Hematopoietic multipotent progenitor cell (in vitro differentiated cells): ENCODE data around the gene SPSB3. TPM values are rescaled to one million over a fixed set of nuclear protein-coding genes. Genes with fewer than 3 reads are reported as not detected.
"Not testable (repeated sequence)": the region's sequence is repeated elsewhere in the genome, so short reads cannot be mapped to it uniquely, and the experiment has no call there.

Source experiments
- DNase-seq, 3 donors: peaks; one replicate each; pipeline ENCODE4 v3.0.0-alpha.2; 2011 to 2015; ENCODE audit warnings: low read depth in 2 of 3, low spot score in 2 of 3
- small RNA-seq: library from RNA; depleted of rRNA; stranded (forward); fragments of <200 nt; gene quantifications from one replicate; pipeline ENCODE3, GENCODE V24; 2012
- total RNA-seq: library from RNA; depleted of rRNA; stranded (reverse); fragments of >200 nt; gene quantifications from one replicate; pipeline ENCODE4 v1.2.3, GENCODE V29; 2012

SPSB3 gene
- total RNA-seq, 1 donor, result 102 TPM

DNA sequence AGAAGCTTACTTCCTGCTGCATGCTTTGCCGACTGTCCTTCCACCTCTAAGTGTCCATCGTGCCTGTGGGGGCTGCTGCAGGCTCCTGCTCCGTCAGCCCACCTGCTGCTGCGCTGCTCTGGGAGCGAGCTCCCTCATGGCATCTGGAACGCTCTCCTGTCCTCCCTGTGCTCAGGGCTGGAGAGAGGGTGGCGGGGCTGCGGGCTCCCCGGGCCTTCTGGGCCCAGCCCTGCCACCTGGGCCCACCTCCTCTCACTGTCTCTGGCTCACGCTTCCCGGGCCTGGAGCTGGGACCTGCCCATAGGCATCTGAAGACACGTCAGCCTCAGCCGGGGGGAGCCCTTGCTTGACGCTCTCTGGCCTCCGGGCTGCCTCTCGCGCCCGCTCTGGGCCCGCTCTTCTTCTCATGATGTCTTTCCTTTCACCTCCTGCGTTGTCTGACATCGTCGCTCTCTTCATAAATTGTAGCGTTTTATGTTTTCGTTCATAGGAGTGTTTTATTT, 38.0 kb downstream of the SPSB3 start:
- DNase-seq, result no peak

DNA sequence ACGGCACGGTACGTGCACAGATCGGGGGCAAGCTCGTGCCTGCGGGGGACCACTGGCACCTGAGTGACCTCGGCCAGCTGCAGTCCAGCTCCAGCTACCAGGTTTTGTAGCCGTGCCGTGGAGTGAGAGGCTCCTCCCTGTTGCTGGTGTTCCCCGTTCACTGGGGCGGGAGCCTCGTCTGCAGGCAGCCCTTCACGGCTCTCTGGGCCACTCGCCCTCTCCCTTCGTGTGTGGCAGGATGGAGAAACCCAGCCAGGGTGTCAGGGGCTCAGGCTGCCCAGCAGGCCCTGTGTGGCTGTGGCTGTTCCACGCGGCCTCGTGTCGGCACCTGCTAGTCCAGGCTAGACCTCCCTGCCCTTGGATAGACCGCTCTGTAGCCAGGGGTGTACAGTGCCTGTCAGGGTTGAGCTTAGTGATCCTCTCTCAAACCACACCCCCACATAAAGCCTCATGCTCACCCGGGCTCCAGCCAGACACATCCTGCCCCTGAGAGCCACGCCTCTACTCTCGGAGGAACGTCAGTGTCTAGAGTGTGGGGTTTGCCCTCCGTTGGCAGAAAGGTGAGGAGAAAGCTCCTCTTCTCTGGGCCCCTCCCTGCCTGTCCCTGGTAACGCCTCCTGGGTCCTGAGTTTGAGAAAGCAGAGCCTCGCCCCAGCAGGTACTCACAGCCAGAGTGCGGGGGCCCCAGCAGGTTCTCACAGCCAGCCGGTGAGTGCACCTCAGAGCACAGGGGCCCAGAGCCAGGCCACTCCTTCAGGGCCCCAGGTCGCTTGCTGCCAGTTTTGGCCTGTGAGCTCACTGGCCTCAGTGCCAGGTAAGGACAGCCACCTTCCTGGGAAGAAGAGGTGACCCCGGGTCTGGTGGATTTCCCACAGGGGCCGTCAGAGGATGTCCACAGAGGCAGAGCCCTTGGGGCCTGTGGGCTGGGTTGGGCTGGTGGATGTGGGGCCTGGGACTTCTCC, 38.7 kb downstream of the SPSB3 start:
- DNase-seq, result no peak

DNA sequence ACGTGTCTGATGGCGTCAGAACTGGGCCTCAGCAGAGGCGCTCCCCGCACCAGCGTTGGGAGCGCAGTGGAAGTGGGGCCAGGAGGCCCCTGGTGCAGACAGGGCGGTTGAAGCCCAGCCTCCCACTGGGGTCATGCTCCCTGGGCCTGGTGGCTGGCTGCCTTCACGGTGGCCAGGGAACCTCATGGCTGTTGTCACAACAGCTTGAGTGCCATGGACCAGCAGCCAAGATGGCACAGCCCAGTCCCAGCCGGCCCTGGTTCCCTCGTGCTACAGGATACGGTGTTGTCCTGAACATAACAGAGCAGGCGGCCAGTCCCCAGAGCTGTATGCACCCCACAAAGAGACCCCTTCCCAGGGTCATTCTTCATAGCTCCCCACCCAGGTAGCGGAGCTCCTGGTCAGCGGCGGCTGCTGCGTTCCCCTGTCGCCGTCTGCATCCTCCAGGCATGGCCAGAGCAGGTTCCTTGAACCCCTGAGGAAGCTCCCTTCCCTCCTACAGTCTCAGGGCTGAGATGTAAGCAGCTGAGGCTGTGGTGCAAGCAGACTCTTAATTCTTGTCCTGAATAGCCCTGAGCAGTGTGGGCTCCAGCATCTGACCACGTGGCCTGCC, 40.7 kb downstream of the SPSB3 start:
- no peak for DNase-seq

DNA sequence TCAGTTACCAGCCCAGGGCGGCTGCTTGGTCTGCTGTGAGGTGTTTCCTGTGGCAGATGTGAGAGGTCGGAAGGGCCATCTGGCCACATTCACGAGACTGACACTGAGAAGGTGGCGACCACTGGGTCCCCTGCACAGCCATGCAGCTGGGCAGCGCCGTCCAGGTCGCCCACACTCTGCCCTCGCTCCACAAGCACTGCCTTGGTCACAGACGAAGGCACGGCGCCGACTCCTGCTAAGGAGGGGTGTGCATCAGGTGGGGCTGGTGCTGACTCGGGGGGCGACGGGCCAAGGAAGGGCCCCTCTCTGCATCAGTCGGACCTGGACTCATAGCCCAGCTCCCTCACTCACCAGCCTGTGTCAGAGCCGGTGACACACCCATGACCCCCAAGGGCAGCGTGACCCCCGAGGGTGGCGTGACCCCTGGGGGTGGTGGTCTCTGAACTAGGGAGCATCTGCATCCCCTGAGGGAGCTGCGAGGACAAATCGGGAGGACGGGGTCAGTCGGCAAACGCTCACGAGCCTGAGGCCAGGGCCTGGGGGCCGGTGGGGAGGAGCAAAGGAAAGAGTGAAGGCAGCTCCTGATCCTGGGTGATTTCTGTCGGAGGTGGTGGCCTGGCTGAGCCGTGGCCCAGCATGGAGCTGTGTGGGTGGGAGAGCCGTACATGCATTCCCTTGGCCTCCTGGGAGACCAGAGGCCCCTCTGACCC, 41.4 kb downstream of the SPSB3 start:
- no peak for DNase-seq

DNA sequence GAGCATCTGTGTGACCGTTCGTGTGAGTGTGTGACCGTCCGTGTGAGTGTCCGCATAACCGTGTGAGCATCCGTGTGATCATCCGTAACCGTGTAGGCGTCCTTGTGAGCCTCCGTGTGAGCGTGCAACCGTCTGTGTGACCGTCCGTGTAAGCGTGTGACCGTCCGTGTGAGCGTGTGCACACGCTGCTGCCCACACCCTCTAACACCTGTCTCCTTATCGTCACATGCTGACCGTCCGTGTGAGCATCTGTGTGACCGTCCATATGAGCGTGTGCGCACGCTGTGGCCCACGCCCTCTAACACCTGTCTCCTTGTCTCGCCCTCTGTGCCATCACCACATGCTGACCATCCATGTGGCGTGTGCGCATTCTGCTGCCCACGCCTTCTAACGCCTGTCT, 42.1 kb downstream of the SPSB3 start:
- no peak for DNase-seq

DNA sequence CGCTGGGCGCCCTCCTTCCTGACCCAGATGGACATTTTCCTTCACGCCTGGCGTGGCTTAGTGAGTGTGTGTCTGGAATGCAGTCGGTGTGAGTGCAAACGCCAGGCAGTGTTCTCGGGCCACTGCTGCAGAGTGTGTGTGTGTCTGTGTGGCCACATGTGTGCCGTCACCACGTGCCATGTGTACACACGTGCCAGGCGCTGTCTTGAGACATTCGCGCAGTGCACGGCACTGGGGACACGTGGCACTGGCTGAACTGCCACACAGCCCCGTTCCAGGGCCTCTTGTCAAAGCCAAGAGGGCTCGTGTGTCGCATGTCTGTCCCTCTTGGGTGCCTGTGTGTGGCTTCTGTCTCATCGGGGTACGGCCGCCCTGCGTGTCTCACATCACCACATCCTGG, 47.6 kb downstream of the SPSB3 start:
- DNase-seq, result no peak

DNA sequence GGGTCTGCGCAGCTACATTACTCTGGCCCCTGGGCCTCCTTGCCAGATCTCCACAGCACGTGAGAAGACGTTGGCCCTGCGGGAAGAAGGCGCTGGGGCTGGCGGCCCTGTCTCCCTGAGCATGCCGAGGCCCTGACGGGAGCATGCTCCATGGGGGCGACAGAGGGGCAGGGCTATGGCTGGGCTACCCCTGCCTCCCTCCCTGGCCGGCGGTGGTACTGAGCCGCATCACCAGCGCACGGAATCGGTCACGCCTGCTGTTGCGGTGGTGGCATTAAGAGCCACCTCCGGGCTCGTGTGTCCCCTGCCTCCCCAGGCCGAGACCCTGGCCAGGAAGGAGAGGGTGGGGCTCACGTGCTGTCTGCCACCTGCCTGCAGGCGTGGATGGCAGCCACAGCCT, 48.2 kb downstream of the SPSB3 start:
- no peak for DNase-seq

DNA sequence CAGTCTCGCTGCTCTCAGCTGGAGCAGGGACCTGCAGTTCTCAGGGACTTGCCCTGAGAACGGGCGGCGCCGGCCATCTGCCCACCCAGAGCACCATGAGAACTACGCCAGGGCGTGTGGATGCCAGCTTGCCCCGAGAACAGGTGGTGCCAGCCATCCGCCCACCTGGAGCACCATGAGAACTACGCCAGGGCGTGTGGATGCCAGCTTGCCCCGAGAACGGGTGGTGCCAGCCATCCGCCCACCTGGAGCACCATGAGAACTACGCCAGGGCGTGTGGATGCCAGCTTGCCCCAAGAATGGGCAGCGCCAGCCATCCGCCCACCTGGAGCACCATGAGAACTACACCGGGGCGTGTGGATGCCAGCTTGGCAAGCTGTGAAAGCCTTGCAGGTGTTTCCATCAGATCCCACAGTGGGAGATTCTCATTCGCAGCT, 49.8 kb downstream of the SPSB3 start:
- not testable (repeated sequence) for DNase-seq

DNA sequence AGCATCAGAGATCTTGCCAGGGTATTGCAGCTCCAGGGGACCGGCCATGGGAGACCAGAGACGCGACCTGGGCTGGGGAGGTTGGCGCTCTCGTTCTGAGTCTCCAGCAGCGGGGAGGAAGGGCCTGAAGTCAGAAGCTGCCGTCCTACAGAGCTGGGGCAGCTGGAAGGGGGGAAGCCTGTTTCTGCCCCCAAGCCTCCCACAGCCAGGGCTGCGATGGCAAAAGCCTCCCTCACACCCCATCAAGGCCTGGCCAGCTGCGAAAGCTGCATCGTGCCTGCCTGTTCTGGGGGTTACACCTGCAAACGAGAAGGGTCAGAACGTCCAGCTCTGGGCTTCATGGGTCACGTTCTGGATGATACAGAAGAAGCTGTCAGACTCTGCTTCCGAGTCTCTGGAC, 50.3 kb downstream of the SPSB3 start:
- no peak for DNase-seq

DNA sequence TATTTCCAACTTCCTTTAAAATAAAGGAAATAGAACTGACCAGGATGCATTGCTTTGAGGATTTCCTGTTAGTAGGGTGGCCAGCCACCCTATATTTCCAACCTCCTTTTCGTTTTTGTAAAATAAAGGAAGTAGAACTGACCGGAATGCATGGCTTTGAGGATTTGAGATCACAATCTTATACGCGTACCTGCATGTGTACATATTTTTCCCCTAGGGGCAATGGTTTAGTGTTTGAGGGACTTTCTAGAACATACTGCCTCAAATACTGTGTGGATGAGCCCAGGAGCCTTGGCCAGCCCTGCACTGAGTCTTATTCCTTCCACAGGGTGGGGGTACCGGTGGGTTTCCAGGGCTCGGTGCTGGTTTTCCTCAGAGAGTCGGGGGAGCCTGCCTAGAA, 50.8 kb downstream of the SPSB3 start:
- DNase-seq, result no peak

DNA sequence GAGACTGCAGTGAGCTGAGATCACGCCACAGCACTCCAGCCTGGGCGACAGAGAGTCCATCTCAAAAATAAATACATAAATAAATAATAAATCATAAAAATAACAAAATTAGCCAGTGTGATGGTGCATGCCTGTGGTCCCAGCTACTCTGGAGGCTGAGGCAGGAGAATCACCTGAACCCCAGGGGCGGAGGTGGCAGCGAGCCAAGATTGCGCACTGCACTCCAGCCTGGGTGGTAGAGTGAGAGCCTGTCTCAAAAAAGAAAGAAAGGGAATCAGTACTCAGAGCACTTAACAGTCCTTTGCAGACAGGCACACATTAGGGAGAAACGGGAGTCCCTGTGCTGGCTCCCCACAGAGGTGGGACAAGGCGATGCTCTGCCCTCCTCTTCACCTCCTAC, 51.3 kb downstream of the SPSB3 start:
- no peak for DNase-seq

DNA sequence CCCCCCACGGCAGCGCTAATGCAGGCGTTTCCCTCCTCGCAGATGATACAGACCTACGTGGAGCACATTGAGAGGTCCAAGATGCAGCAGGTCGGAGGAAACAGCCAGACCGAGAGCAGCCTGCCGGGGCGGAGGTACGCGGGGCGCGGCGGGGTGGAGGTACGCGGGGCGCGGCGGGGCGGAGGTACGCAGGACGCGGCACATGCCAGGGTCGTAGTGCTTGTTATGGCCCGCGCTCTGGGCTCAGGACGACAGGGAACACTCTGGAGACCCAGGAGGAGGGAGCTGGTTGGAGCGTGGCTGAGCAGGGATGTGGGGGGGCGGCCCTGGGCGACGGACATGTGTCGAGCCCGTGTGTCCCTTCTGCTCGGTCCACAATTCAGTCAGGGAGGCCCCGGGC, 52.9 kb downstream of the SPSB3 start:
- no peak for DNase-seq

DNA sequence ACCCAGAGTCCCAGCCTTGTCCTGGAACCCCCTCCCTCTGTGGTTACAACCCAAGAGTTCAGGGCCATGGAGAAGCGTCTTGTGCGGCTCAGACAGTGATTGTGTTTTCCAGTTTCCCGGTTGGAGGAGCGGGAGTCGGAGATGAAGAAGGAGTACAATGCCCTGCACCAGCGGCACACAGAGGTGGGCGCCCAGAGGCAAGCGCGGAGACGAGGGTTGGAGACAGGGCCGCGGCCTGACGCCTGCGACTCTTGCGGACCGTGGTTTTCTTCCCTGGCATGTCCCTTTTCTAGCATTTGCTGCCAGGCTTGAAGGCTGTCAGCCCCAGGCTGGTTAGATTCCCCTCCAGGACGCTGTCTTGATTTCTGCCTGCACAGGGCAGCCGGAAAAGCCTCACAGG, 53.3 kb downstream of the SPSB3 start:
- DNase-seq, result no peak

DNA sequence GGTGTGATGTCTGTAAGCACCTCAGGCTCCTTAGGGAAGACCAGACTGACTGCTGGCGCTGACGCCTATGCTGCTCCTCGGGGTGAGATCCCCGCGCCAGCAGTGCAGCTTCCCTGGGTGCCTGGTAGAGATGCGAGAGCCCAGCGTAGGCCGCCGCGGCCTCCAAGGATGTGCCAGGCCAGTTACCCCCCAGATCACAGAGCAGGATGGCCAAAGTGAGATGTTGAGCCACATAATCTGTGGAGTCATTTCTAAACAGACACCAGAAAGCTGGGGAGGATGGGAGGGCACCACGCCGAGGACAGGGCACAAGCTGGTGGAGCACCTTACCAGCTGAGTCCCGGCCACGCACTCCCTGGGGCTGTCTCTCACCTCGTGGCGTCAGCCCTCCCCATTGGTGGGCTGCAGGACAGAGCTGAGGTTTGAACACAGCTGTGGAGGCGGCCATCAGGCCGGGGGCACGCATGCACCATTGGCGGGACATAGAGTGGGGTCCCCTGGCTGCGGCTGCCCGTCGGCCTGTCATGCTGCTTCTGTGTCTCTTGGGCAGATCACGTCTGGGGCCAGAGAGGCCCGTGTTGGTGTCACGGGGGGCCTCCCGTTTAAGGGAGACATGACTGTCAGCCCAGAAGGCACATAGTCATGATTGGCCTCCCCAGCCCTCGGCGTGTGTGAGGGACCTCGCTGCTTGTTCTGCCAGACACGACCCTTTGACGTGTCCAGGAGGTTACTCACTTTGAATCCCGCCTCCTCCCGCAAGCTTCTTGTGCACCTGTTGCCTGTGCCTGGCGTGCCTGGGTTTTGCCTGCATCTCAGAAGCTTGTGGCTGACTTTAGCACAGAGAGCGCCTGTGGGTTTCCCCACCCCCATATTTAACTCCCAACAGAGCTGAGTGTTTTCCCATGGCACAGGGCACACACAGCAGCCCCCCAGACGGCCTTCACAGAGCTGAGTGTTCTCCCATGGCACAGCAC, 54.4 kb downstream of the SPSB3 start:
- DNase-seq, result no peak

Small RNA genes lying within 50 kb of the gene (small RNA-seq; reads per million reads assigned to genes)
- gene MIR3177, result 0.41 reads per million

Other genes starting within 250 kb of the SPSB3 start
- 14.8 TPM for gene TMEM204, start 248.9 kb downstream of the SPSB3 start, total RNA-seq
- gene IFT140, start 170.5 kb downstream of the SPSB3 start, total RNA-seq, result 46.0 TPM
- gene CRAMP1, start 170.2 kb downstream of the SPSB3 start, total RNA-seq, result 29.1 TPM
- 21.0 TPM for gene JPT2, start 104.3 kb downstream of the SPSB3 start, total RNA-seq
- gene MAPK8IP3, start 76.4 kb downstream of the SPSB3 start, total RNA-seq, result 179 TPM
- gene NME3, start 11.0 kb downstream of the SPSB3 start, total RNA-seq, result 46.3 TPM
- 17.2 TPM for gene EME2, start 9.8 kb downstream of the SPSB3 start, total RNA-seq
- 80.8 TPM for gene MRPS34, start 9.4 kb downstream of the SPSB3 start, total RNA-seq
- 75.9 TPM for gene NUBP2, start 389 bp upstream of the SPSB3 start, total RNA-seq
- gene IGFALS, start 11.1 kb upstream of the SPSB3 start, total RNA-seq, result 0.81 TPM
- gene HAGH, start 44.3 kb upstream of the SPSB3 start, total RNA-seq, result 46.6 TPM
- gene FAHD1, start 44.6 kb upstream of the SPSB3 start, total RNA-seq, result 46.6 TPM
- gene MEIOB, start 89.6 kb upstream of the SPSB3 start, total RNA-seq, result 0.54 TPM
- gene HS3ST6, start 135.8 kb upstream of the SPSB3 start, total RNA-seq, result not detected
- gene MSRB1, start 160.6 kb upstream of the SPSB3 start, total RNA-seq, result 40.1 TPM
- not detected for gene RPL3L, start 172.1 kb upstream of the SPSB3 start, total RNA-seq
- 138 TPM for gene NDUFB10, start 177.0 kb upstream of the SPSB3 start, total RNA-seq
- gene RPS2, start 182.3 kb upstream of the SPSB3 start, total RNA-seq, result 14,735 TPM
- 0.54 TPM for gene RNF151, start 184.3 kb upstream of the SPSB3 start, total RNA-seq
- 62.7 TPM for gene TBL3, start 189.5 kb upstream of the SPSB3 start, total RNA-seq
- gene NOXO1, start 198.9 kb upstream of the SPSB3 start, total RNA-seq, result not detected
- gene GFER, start 201.6 kb upstream of the SPSB3 start, total RNA-seq, result 14.5 TPM
- 4.3 TPM for gene SYNGR3, start 207.4 kb upstream of the SPSB3 start, total RNA-seq
- 34.7 TPM for gene ZNF598, start 227.2 kb upstream of the SPSB3 start, total RNA-seq
- 3.8 TPM for gene NPW, start 237.2 kb upstream of the SPSB3 start, total RNA-seq
- 8.6 TPM for gene NHERF2, start 244.3 kb upstream of the SPSB3 start, total RNA-seq